Pancreas (tissue), 10 donors: ENCODE data around the gene NAB2. TPM values are rescaled to one million over a fixed set of nuclear protein-coding genes. Genes with fewer than 3 reads are reported as not detected.

ENCODE experiments used
- ATAC-seq, 4 donors: fragments of 200-7000 bp; cut with Tn5 transposase; one replicate each; pipeline versions ENCODE4 v1.8.0 to v1.9.1; 2020; ENCODE audit warnings: mild to moderate bottlenecking in 4 of 4, moderate library complexity in 4 of 4
- DNase-seq, 6 donors: peaks; one replicate each; pipeline ENCODE4 v3.0.0-alpha.2; 2020
- FAIRE-seq: peaks from 2 replicates; lab custom pipeline; 2012; peaks lifted over from hg19 to GRCh38; lab: Jason Lieb, UNC
- H3K27ac ChIP-seq, 4 donors: fragments of 200-600 bp; sonication (generic); 1 replicate in 3 of 4; 2 replicates in 1 of 4; pipeline versions ENCODE4 v1.5.0 to v1.8.0; 2020
- H3K27me3 ChIP-seq, 4 donors: fragments of 200-600 bp; one replicate each; pipeline ENCODE4 v1.8.0; 2021
- H3K36me3 ChIP-seq, 3 donors: fragments of 200-600 bp; sonication (generic) in 1 of 3; one replicate each; pipeline versions ENCODE4 v1.5.0 to v1.8.0; 2020 to 2021
- H3K4me1 ChIP-seq, 3 donors: fragments of 200-600 bp; one replicate each; pipeline ENCODE4 v1.8.0; 2021
- H3K4me3 ChIP-seq, 4 donors: fragments of 200-600 bp; sonication (generic) in 2 of 4; one replicate each; pipeline versions ENCODE4 v1.5.0 to v1.8.0; 2020 to 2021
- H3K9me3 ChIP-seq, 4 donors: fragments of 200-600 bp; one replicate each; pipeline ENCODE4 v1.8.0; 2021
- WGBS, 2 donors: extraction: QIAGEN DNeasy Blood & Tissue Kit; methylation state at CpG; one replicate each; pipeline ENCODE4 v1.1.7; 2013; 5-methylcytosine and 5-hydroxymethylcytosine counted together
- intact Hi-C, 3 donors: fragments of 100-400 bp; cut with DNase I; formaldehyde crosslinking; loops; one replicate each; pipeline versions ENCODE4 v1.11.1 to v1.14.2; 2022
- polyA plus RNA-seq, 2 donors: library from polyadenylated mRNA; stranded (reverse); fragments of 200-250 nt; gene quantifications; one replicate each; pipeline ENCODE4 v1.2.3, GENCODE V29; 2013
- total RNA-seq, 6 donors: library from RNA; stranded (reverse); fragmentation: NEBNext Ultra II Directional in 4 of 6; extraction: Animal tissue kit (Norgen Biotek cat#: 25700) in 4 of 6; gene quantifications; one replicate each; pipeline versions ENCODE4 v1.2.1 to v1.2.4, GENCODE V29; 2021 to 2023
- TF ChIP-seq, protein P1 (sequence below), 4 donors: fragments of 200-600 bp; sonication (generic) in 3 of 4; IDR thresholded peaks; one replicate each; pipeline versions ENCODE4 v1.5.0 to v1.8.0; 2021; ENCODE audit warnings: antibody characterized with exemption in 4 of 4
- donor health status: healthy with polysubstance abuse.
- donor health status: DM: no; HTN: no; CAD: no; lungs with moderate emphysema.
- donor health status: DM: no; HTN: no; CAD: no.
- donor health status: control.
- donor health status: control.
- donor health status: Bipolar disorder and iron deficiency.
- donor health status: DM: yes; HTN: yes; CAD: no.
- donor health status: DM: no; HTN: no; CAD: no.
- donor health status: DM: no; HTN: no; CAD: no.
- donor health status: DM: yes; HTN: yes; CAD: no.

The NAB2 gene
- total and polyA plus RNA-seq, 8 donors: 2.1 to 21.3 (median 5.6) TPM

DNA sequence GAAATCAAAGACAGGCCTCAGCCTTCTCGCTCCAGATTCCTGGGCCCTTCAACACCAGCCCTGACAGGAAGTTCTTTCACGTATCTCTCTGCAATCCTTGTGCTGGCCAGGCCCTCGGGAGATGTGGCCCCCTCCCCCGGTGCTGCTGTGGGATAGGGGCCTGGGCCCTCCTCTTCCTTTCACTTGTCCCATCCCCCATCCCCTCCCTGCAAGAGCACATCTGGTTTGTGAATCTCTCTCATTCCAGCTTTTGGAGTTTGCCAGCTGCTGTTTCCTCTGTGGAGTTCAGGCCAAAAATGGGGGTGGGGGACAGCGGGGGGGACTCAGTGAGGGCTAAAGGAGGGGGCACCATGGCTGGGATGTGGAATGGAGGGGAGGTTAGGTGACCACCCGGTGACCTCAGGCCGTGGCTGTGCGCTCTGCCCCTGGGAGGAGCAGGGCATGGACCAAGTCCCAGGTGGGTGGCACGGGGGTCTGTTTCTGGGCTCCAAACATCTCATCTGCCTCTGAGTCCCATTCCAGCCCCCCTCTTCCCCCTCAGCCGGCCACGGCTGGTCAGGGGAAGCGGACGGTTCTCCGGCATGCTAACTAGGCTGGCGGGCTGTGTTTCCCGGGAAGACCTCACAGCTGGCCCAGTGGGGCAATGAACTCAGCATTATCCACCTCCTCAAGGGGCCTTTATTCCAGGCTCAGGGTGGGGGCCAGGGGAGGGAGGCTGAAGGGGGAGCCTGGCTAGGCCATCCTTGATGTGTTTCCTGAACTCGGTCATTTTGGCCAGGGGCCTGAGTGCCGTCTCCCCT lies 46.8 kb downstream of the NAB2 start:
- H3K27me3 ChIP-seq: no peaks in the 10 kb centered on the region
- H3K4me1 ChIP-seq: no peaks in the 10 kb centered on the region
- intact Hi-C loops: no loop called here
- no peak for FAIRE-seq
- DNase-seq: peak in 1 of 6 donors; percentile 60
- no peak overlapping the region for H3K27ac ChIP-seq
- ATAC-seq: peak in 3 of 4 donors; percentile 9 to 27 (median 23)
- no peaks in the 10 kb centered on the region for H3K9me3 ChIP-seq
- TF ChIP-seq, protein P1, sequence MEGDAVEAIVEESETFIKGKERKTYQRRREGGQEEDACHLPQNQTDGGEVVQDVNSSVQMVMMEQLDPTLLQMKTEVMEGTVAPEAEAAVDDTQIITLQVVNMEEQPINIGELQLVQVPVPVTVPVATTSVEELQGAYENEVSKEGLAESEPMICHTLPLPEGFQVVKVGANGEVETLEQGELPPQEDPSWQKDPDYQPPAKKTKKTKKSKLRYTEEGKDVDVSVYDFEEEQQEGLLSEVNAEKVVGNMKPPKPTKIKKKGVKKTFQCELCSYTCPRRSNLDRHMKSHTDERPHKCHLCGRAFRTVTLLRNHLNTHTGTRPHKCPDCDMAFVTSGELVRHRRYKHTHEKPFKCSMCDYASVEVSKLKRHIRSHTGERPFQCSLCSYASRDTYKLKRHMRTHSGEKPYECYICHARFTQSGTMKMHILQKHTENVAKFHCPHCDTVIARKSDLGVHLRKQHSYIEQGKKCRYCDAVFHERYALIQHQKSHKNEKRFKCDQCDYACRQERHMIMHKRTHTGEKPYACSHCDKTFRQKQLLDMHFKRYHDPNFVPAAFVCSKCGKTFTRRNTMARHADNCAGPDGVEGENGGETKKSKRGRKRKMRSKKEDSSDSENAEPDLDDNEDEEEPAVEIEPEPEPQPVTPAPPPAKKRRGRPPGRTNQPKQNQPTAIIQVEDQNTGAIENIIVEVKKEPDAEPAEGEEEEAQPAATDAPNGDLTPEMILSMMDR (IDR thresholded peaks at IDR 0.05): no peak
- no peak overlapping the region for H3K4me3 ChIP-seq
- 74 to 77% methylated on average over 15 to 18 of the region's 18 CpGs for WGBS, 2 donors
- no peaks in the 10 kb centered on the region for H3K36me3 ChIP-seq

DNA sequence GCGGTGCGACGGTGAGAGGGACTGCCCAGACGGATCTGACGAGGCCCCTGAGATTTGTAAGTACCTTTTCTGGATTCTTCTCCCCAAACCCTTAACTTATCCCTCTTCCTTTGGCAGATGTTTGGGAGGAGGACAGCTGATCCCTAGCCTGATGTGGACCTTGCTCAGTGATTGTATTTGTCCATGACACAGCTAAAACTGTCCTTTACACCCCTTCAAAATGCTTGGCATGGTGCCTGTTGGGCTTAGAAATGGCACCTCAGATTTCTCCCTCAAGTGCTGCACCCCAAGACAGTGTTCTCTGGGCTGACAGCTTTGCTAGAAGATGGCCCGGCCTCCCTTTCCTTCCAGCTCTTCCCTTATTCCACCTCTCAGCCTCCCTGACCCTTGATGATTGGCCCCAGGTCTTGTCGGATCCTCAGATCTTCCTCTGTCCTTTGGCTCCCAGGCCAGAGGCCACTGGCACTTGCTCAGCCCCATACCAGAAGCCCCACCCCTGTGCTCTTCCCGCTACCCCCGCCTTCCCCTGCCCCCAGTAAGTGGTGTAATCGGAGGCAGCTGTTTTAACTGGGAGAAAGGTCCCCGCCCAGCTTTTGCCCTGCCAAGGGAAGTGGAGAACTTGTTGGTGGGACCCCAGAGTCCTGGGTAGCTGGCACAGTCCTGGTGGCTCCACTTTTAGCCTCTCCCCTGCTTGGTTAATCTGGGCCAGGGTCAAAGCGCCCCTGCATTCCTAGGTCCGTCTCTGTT lies 49.8 kb downstream of the NAB2 start:
- intact Hi-C loops: no loop called here
- TF ChIP-seq, protein P1 (IDR thresholded peaks at IDR 0.05): no peak
- 82 to 83% methylated on average over 13 of the region's 13 CpGs for WGBS, 2 donors
- no peak for FAIRE-seq
- no peaks in the 10 kb centered on the region for H3K9me3 ChIP-seq
- H3K4me1 ChIP-seq: no peaks in the 10 kb centered on the region
- DNase-seq: peak in 1 of 6 donors; percentile 40
- no peak overlapping the region for H3K4me3 ChIP-seq
- peak in 3 of 4 donors; percentile 65 to 68 (median 67) for ATAC-seq
- no peaks in the 10 kb centered on the region for H3K27me3 ChIP-seq
- no peaks in the 10 kb centered on the region for H3K36me3 ChIP-seq
- no peak overlapping the region for H3K27ac ChIP-seq

DNA sequence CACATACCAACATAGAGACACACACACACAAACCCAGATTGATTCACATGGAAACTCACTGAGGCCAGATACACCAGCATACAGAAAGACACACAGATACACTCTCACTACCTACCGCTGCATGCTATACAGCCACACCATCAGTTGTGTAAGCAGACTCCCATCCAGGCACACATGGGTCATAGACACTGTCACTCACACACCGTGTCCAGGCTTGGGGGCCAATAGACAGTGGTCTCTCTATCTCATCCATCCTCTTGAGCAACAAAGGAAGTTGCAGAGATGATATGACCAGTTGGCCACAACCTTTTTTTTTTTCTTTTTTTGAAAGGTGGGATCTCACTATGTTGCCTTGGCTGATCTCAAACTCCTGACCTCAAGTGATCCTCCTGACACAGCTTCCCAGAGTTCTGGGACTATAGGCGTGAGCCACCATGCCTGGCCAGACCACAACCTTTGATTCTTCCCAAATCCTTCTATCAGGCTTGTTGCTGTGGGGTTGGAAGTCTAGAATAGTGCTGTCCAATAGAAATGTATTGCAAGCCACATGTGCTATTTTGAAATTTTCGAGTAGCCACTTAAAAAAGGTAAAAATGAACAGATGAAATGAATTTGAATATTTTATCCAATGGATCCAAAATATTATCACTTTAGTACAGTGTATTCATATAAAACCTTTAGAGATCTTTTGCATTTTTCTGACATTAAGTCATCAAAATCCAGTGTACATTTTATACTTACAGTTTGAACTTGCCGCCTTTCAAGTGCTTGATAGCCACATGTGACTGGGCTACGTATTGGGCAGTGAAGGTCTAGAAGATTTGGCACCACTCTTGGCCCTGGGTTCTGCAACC lies 51.1 kb downstream of the NAB2 start:
- Histone ChIP-seq H3K4me3 (no peak overlapping the region), H3K9me3 (no peaks in the 10 kb centered on the region), H3K27me3 (no peaks in the 10 kb centered on the region), H3K27ac (no peak overlapping the region), H3K4me1 (no peaks in the 10 kb centered on the region), H3K36me3 (peaks cover 0 to 11% (median 0%) of the 10 kb centered on the region in 3 donors)
- TF ChIP-seq, protein P1 (IDR thresholded peaks at IDR 0.05): no peak
- DNase-seq: no peak
- whole genome bisulfite sequencing, 2 donors: 79 to 83% methylated on average over 6 of the region's 6 CpGs
- no peak for FAIRE-seq
- intact Hi-C loops: no loop called here
- ATAC-seq: peak in 1 of 4 donors; percentile 8

DNA sequence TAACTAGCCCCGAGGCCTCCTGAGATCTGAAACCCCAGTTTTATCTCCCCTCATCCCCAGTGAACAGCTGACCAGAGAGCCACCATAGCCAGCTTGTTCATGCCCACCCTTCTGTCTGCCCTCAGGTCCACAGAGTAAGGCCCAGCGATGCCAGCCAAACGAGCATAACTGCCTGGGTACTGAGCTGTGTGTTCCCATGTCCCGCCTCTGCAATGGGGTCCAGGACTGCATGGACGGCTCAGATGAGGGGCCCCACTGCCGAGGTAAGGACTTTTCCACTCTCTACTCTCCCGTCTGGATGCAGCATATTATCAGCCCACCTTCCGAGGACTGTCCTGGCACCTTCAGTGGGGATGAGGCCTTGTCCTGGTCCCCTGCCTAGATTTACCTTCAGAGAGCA lies 52.3 kb downstream of the NAB2 start:
- intact Hi-C loops: no loop called here
- peaks cover 0 to 15% (median 0%) of the 10 kb centered on the region in 3 donors for H3K36me3 ChIP-seq
- 70 to 82% methylated on average over 8 of the region's 8 CpGs for WGBS, 2 donors

More for the DNA sequence above, 52.3 kb downstream of the NAB2 start:
- Histone ChIP-seq H3K27ac (no peak overlapping the region), H3K4me1 (no peaks in the 10 kb centered on the region), H3K27me3 (no peaks in the 10 kb centered on the region), H3K9me3 (no peaks in the 10 kb centered on the region), H3K4me3 (no peak overlapping the region)
- FAIRE-seq (no peak), DNase-seq (no peak), ATAC-seq (no peak)
- TF ChIP-seq, protein P1 (IDR thresholded peaks at IDR 0.05): no peak
